Activated CD4-positive, alpha-beta T cell treated with anti-CD3 and anti-CD28 coated beads for 36 hours (primary cell): ENCODE measurements around the gene FHAD1. TPM values are rescaled to one million over a fixed set of nuclear protein-coding genes. Genes with fewer than 3 reads are reported as not detected.
"Not testable (repeated sequence)": the region's sequence is repeated elsewhere in the genome, so short reads cannot be mapped to it uniquely, and the experiment has no call there.

Source experiments
- ATAC-seq: fragments of 200-7000 bp; cut with Tn5 transposase; one replicate; pipeline ENCODE4 v1.10.0; 2021; ENCODE audit warnings: mild to moderate bottlenecking, moderate library complexity
- CTCF ChIA-PET: fragments of 350-600 bp; sonication (Branson Sonifier 250); formaldehyde crosslinking; loops from one replicate; lab custom pipeline; 2021; ENCODE audit warnings: antibody characterized with exemption; lab: Charles Lee
- POLR2A ChIA-PET: fragments of 350-600 bp; sonication (Branson Sonifier 250); formaldehyde crosslinking; loops from one replicate; lab custom pipeline; 2021; ENCODE audit warnings: antibody characterized with exemption, inconsistent platforms; lab: Charles Lee
- DNase-seq: peaks from one replicate; pipeline ENCODE4 v3.0.0-alpha.2; 2020
- H3K27ac Mint-ChIP-seq: one replicate; pipeline ENCODE4 v1.8.0; 2021; ENCODE audit warnings: mixed read lengths
- H3K27me3 Mint-ChIP-seq: one replicate; pipeline ENCODE4 v1.8.0; 2021; ENCODE audit warnings: mixed read lengths
- H3K36me3 Mint-ChIP-seq: one replicate; pipeline ENCODE4 v1.8.0; 2021; ENCODE audit warnings: low read depth, mixed read lengths
- H3K4me1 Mint-ChIP-seq: one replicate; pipeline ENCODE4 v1.8.0; 2021; ENCODE audit warnings: mixed read lengths
- H3K4me3 Mint-ChIP-seq: one replicate; pipeline ENCODE4 v1.8.0; 2021; ENCODE audit warnings: mild to moderate bottlenecking, moderate library complexity, mixed read lengths
- H3K9me3 Mint-ChIP-seq: one replicate; pipeline ENCODE4 v1.8.0; 2021; ENCODE audit warnings: low read depth, mixed read lengths
- intact Hi-C, 2 experiments: fragments of 100-400 bp; cut with DNase I in 1 of 2; cut with micrococcal nuclease in 1 of 2; formaldehyde crosslinking; loops; one replicate each; pipeline versions ENCODE4 v1.14.2 to v1.15.1; 2022 to 2024; cut with DNase I, micrococcal nuclease
- total RNA-seq, 2 experiments: library from RNA; stranded (reverse); gene quantifications; one replicate each; pipeline ENCODE4 v1.2.3, GENCODE V29; 2021

The FHAD1 gene
- total RNA-seq, 2 experiments from 2014 or later: 0.21 to 0.53 TPM

DNA sequence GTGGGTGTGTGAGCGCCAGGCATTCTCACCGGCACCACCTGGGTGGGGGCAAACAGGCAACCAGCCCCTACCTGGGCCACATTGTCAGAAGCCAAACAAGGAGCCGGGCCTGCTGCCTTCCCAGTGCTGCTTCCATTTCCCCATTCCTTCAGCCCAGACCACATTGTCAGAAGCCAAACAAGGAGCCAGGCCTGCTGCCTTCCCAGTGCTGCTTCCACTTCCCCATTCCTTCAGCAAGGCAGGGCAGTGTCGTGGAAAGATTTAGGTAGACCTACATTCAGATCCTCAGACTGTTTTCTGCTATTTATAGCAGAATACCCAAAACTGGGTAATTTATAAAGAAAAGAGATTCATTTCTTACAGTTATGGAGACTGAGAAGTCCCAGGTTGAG is 115.7 kb downstream of the FHAD1 start:
- no peaks in the 10 kb centered on the region for H3K36me3 Mint-ChIP-seq
- H3K27ac Mint-ChIP-seq: no peak overlapping the region
- POLR2A ChIA-PET: no interaction called here
- ATAC-seq (no peak), DNase-seq (no peak)
- no peak overlapping the region for H3K4me3 Mint-ChIP-seq
- H3K27me3 Mint-ChIP-seq: no peaks in the 10 kb centered on the region
- intact Hi-C loops: no loop called here
- no peaks in the 10 kb centered on the region for H3K4me1 Mint-ChIP-seq
- H3K9me3 Mint-ChIP-seq: no peaks in the 10 kb centered on the region
- CTCF ChIA-PET: no interaction called here

DNA sequence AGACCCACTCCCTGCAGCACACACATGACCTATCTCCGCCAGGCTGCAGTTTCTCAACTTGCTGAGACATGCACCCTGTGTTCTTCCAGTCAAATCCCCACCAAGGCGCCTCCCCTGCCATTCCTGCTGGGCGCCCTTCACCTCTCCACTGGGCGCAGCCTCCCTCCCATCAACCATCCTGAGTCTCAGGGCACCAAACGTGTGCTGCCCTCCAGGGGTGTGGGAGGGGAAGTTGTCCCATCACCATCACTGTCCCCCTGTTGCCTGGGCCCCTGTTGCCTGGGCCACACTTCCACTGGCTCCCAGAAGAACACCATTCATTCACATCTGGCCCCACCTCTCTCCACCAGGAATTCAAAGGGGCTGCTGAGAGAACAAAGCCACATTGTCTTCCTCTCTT is 117.7 kb downstream of the FHAD1 start:
- ChIA-PET POLR2A (no interaction called here), CTCF (no interaction called here)
- intact Hi-C loops: loop anchor here in 1 of 2 experiments (2.0 kb wide), 1 partner anchor 42 kb away; no protein-coding TSS in a partner anchor
- Mint-ChIP-seq H3K27me3 (no peaks in the 10 kb centered on the region), H3K9me3 (no peaks in the 10 kb centered on the region), H3K4me3 (no peak overlapping the region), H3K4me1 (no peaks in the 10 kb centered on the region), H3K27ac (no peak overlapping the region), H3K36me3 (no peaks in the 10 kb centered on the region)
- DNase-seq (no peak), ATAC-seq (no peak)

DNA sequence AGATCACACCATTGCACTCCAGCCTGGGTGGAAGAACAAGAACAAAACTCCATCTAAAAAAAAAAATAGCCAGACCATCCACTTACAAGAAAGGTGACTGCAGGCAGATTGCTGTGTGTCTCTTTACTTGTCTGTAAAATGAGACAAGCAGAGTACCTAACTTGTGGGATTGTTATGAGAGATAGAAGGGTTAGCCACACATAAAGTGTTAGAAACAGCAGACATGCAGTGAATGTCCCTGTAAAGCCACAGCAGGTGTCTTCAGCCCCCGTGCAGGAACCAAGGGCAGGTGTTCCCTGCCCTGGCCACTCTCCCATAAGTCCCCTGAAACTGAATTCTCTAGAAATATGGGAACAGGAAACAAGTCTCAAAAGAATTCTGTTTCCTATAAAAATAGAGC is 121.9 kb downstream of the FHAD1 start:
- Mint-ChIP-seq H3K4me1 (no peaks in the 10 kb centered on the region), H3K27ac (no peak overlapping the region), H3K9me3 (no peaks in the 10 kb centered on the region), H3K36me3 (no peaks in the 10 kb centered on the region), H3K4me3 (no peak overlapping the region), H3K27me3 (no peaks in the 10 kb centered on the region)
- ChIA-PET POLR2A (no interaction called here), CTCF (no interaction called here)
- ATAC-seq: no peak
- no peak for DNase-seq
- intact Hi-C loops: no loop called here

DNA sequence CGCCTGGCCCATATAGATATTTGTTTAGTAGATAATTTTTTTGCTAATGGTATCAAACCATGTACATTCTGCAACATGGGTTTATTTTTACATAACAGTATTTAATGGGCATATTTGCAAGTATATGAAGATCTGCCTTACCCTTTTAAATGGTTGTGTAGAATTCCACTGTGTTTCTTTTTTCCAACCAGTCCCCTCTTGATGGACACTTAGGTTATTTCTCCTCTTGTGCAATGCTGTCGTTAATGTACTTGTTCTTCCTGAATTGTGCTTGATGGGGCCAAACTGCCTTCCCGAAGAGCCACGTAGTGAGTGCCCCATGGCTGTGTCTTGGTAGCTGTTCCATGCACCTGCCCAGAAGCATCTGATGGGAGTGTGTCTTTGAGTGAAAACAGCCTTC is 123.2 kb downstream of the FHAD1 start:
- Mint-ChIP-seq H3K27ac (no peak overlapping the region), H3K27me3 (no peaks in the 10 kb centered on the region), H3K9me3 (no peaks in the 10 kb centered on the region), H3K36me3 (no peaks in the 10 kb centered on the region), H3K4me1 (no peaks in the 10 kb centered on the region), H3K4me3 (no peak overlapping the region)
- ATAC-seq: no peak
- DNase-seq: no peak
- ChIA-PET POLR2A (no interaction called here), CTCF (interaction anchor here (0.7 kb wide), 1 partner anchor 178 kb away, joined by 3 read pairs; no protein-coding TSS in a partner anchor)
- intact Hi-C loops: no loop called here

DNA sequence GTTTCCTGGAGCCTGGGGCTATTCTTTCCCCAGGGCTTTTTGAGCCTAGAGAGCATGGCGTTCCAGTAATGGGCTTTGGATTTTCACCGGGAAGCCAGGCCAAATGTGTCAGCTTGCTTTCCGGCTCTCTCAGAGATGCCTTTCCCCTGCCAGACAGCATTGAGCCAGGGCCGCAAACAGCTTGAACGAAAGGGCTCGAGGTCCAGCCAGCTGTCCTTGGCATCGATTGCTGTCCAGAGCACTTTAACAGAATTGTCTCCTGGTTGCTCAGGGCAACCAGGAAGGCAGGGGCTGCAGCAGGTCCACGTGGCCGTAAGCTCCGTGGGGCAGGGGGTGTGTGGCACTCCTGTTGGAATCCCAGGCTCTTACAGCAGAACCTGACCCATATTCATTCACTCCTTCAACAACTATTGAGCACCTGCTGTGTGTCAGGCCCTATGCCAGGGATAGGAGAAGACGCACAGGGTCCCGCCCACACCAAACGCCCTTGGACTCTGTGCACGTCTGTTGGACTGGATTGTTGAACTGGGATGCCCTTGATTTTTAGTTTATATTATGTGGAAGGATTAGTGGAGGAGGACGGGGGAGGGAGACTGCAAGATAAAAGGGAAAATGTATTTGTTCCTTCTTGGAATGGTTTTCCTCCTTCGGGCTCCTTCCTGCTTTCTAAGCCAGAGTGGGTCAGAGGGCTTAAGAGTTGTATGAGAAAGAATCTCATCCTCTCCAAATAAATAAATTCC is 123.9 kb downstream of the FHAD1 start:
- Mint-ChIP-seq H3K27me3 (no peaks in the 10 kb centered on the region), H3K4me1 (no peaks in the 10 kb centered on the region), H3K27ac (no peak overlapping the region), H3K9me3 (no peaks in the 10 kb centered on the region), H3K36me3 (no peaks in the 10 kb centered on the region), H3K4me3 (no peak overlapping the region)
- ATAC-seq (no peak), DNase-seq (no peak)
- ChIA-PET CTCF (no interaction called here), POLR2A (no interaction called here)
- intact Hi-C loops: no loop called here

DNA sequence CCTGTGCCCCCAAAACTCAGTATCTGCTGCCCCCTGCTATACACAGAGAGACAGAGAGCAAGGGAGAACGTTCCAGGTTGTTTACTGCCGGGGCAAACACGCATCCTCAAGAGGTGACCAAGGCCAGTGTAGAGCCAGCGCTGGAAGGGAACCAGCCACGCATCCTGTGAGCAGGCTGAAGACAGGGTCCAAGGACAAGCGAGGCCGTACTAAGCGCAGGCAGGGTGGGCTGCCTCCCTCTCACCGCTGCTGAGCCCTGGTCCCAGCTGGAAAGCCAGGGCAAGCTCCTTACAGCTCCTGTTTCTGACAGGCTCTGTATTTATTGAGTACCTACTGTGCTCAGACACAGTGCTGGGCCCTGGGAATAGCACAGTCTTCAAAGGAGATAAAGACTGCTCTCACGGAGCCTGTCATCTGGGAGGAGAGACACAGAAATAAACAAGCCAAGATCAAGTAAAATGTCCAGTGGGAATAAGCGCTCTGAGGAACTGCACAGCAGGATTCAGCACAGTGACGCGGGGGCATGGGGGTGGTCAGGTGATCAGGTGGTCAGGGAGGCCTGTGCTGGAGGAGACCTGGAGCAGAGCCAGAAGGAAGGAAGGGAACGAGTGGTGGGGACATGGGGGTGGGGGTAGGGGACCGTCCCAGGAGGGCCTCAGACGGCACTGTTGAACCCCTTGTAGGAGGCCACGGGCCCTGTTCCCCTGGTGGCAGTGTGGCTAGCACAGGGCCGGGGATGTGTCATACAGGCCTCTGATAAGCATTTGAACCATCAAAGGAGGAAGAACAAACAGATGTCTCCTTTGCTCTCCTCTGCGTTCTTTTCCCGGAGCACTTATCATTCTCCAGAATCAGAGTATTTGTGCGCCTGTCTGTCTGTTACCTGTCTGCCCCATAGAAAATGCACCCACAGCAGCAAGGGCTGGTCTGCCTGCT is 124.9 kb downstream of the FHAD1 start:
- no peak for ATAC-seq
- ChIA-PET POLR2A (no interaction called here), CTCF (no interaction called here)
- no peaks in the 10 kb centered on the region for H3K4me1 Mint-ChIP-seq
- H3K27ac Mint-ChIP-seq: no peak overlapping the region
- intact Hi-C loops: no loop called here
- no peak for DNase-seq
- H3K27me3 Mint-ChIP-seq: no peaks in the 10 kb centered on the region
- no peaks in the 10 kb centered on the region for H3K9me3 Mint-ChIP-seq
- no peaks in the 10 kb centered on the region for H3K36me3 Mint-ChIP-seq
- H3K4me3 Mint-ChIP-seq: no peak overlapping the region

DNA sequence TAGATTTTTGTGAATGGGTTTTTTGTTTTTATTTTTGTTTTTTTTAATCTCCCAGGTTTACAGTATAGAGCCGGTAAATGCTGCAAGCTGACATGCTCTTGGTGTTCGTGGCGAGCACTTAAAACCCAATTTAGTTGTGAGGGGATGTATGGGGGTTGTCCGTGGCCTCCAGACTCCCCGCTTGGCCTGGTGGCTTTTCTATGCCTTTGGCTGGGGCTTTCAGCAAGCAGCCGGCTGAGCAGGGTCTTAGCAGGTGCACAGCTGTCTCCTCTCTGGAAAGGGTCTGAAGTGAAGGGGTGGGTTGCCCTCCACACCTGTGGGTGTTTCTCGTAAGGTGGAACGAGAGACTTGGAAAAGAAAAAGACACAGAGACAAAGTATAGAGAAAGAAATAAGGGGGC is 131.7 kb downstream of the FHAD1 start:
- ChIA-PET POLR2A (no interaction called here), CTCF (no interaction called here)
- H3K27ac Mint-ChIP-seq: no peak overlapping the region
- DNase-seq (no peak), ATAC-seq (no peak)
- H3K36me3 Mint-ChIP-seq: no peaks in the 10 kb centered on the region
- H3K4me3 Mint-ChIP-seq: no peak overlapping the region
- H3K4me1 Mint-ChIP-seq: no peaks in the 10 kb centered on the region
- no peaks in the 10 kb centered on the region for H3K9me3 Mint-ChIP-seq
- intact Hi-C loops: no loop called here
- H3K27me3 Mint-ChIP-seq: peaks cover 7% of the 10 kb centered on the region

DNA sequence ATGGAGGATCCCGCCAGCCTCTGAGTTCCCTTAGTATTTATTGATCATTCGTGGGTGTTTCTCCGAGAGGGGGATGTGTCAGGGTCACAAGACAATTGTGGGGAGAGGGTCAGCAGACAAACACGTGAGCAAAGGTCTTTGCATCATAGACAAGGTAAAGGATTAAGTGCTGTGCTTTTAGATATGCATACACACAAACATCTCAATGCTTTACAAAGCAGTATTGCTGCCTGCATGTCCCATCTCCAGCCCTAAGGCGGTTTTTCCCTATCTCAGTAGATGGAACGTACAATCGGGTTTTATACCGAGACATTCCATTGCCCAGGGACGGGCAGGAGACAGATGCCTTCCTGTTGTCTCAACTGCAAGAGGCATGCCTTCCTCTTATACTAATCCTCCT is 132.1 kb downstream of the FHAD1 start:
- H3K4me3 Mint-ChIP-seq, H3K36me3 Mint-ChIP-seq, H3K27me3 Mint-ChIP-seq, intact Hi-C loops, H3K27ac Mint-ChIP-seq, DNase-seq, ATAC-seq, H3K9me3 Mint-ChIP-seq, H3K4me1 Mint-ChIP-seq, POLR2A ChIA-PET, CTCF ChIA-PET: not testable (repeated sequence)

DNA sequence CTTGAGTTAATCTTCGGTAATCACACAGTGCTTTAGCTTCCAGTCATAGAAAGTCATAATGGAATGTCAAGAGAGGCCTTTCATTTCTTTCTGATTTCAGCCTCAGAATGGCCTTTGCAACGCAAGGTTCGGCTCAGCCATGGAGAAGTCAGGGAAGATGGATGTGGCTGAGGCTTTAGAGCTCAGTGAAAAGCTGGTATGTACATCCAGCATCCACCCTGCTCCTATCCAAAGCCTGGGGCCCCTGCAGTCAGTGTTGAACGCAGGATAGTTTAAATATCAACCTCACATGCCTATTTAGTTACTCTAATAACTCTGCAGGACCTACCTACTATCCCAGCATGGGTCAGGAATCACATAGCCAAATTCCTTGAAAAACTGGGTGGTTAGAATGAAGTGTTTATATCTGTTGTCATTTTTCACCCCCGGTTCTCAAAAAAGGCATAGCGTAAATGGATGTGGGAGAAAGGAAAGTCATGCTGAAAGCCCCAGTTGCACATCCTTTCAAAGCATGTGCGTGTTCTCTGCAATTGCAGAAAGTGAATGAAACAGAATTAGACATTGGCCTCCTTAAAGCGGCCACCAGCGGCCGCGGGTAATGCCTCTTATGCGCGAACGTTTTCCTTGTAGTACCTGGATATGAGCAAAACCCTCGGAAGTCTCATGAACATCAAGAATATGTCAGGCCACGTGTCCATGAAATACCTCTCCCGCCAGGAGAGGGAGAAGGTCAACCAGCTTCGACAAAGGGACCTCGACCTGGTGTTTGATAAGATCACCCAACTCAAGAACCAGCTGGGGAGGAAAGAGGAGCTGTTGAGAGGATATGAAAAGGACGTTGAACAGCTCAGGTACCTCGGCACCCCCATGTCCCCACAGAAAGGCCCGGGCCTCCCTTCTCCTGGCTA is 133.8 kb downstream of the FHAD1 start:
- ChIA-PET POLR2A (no interaction called here), CTCF (no interaction called here)
- no peak for ATAC-seq
- Mint-ChIP-seq H3K4me3 (no peak overlapping the region), H3K36me3 (no peaks in the 10 kb centered on the region), H3K4me1 (peaks cover 5% of the 10 kb centered on the region), H3K9me3 (no peaks in the 10 kb centered on the region), H3K27me3 (peaks cover 17% of the 10 kb centered on the region), H3K27ac (no peak overlapping the region)
- intact Hi-C loops: no loop called here
- DNase-seq: no peak

DNA sequence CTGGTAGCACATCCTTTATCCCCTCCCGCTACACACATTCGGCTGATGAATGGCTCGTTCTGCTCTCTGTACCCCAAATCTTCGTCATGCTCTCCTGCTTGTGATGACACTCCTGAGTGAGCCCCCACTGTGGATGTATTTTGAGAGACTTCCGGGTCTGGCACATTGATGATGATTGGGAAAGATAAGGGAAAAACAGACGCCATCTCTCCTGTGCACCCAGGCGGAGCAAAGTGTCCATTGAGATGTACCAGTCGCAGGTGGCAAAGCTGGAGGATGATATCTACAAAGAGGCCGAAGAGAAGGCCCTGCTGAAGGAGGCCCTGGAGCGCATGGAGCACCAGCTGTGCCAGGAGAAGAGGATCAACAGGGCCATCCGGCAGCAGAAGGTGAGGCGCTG is 134.8 kb downstream of the FHAD1 start:
- DNase-seq (no peak), ATAC-seq (no peak)
- ChIA-PET CTCF (no interaction called here), POLR2A (no interaction called here)
- Mint-ChIP-seq H3K9me3 (no peaks in the 10 kb centered on the region), H3K36me3 (no peaks in the 10 kb centered on the region), H3K27me3 (peaks cover 25% of the 10 kb centered on the region), H3K27ac (no peak overlapping the region), H3K4me1 (peaks cover 9% of the 10 kb centered on the region), H3K4me3 (no peak overlapping the region)
- intact Hi-C loops: no loop called here
